ENCODE measurements around the gene MYLIP. TPM values are rescaled to one million over a fixed set of nuclear protein-coding genes. Genes with fewer than 3 reads are reported as not detected.

MYLIP gene
- total and polyA plus RNA-seq, 5 experiments from 2014 or later: 23.1 to 108 (median 72.6) TPM

DNA sequence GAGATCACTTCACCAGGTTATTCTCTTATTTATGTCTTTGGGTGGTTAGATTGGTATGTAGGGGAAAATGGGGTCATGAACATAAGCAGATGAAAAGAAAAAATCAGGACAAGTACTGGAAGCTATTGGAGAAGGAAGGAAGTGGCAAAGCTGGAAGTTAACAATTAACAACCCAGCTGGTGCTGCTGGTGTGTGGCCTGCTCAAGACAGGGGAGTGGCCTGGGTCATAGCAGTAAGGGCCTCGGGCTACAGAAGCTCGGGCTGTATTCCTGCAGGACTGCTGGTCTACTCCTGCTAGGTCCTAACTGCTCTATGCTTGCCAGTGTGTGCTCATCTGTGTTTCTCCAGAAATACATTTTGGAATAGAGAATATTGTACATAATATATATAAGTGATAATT, 19.6 kb downstream of the MYLIP start:
- H3K27ac Mint-ChIP-seq: peak overlapping the region in 6 of 10 donors; percentile 6 to 74 (median 28)
- POLR2A ChIA-PET: interaction anchor here (0.7 kb wide), 1 partner anchor 1825 kb away, joined by 5 read pairs; no protein-coding TSS in a partner anchor
- H3K4me1 Mint-ChIP-seq: peaks cover 28 to 56% (median 43%) of the 10 kb centered on the region in 4 donors
- DNase-seq (no peak), ATAC-seq (no peak)
- peaks cover 45 to 100% (median 93%) of the 10 kb centered on the region in 3 donors for H3K36me3 Mint-ChIP-seq
- peak overlapping the region in 1 of 10 donors; percentile 7 for H3K4me3 Mint-ChIP-seq
- peaks cover 0 to 1% (median 0%) of the 10 kb centered on the region in 9 donors for H3K9me3 Mint-ChIP-seq
- no peaks in the 10 kb centered on the region for H3K27me3 Mint-ChIP-seq

- no peaks in the 10 kb centered on the region for H3K27me3 Mint-ChIP-seq
- DNase-seq (no peak), ATAC-seq (peak in 1 of 2 donors; percentile 26)
- H3K27ac Mint-ChIP-seq: peak overlapping the region in 4 of 10 donors; percentile 3 to 75 (median 45)
- POLR2A ChIA-PET: no interaction called here
- H3K36me3 Mint-ChIP-seq: peaks cover 47 to 97% (median 94%) of the 10 kb centered on the region in 3 donors
- peaks cover 28 to 53% (median 41%) of the 10 kb centered on the region in 4 donors for H3K4me1 Mint-ChIP-seq
- H3K9me3 Mint-ChIP-seq: peaks cover 0 to 4% (median 0%) of the 10 kb centered on the region in 9 donors
- peak overlapping the region in 1 of 10 donors; percentile 5 for H3K4me3 Mint-ChIP-seq
Observed at GRCh38 chr6:16149305-16149704, 20.4 kb downstream of the MYLIP start.

- peaks cover 26 to 53% (median 36%) of the 10 kb centered on the region in 4 donors for H3K4me1 Mint-ChIP-seq
- POLR2A ChIA-PET: no interaction called here
- H3K27me3 Mint-ChIP-seq: no peaks in the 10 kb centered on the region
- peak overlapping the region in 1 of 10 donors; percentile 21 for H3K4me3 Mint-ChIP-seq
- DNase-seq (no peak), ATAC-seq (peak in 1 of 2 donors; percentile 8)
- peak overlapping the region in 5 of 10 donors; percentile 3 to 53 (median 39) for H3K27ac Mint-ChIP-seq
- peaks cover 0 to 11% (median 3%) of the 10 kb centered on the region in 9 donors for H3K9me3 Mint-ChIP-seq
- peaks cover 54 to 97% (median 94%) of the 10 kb centered on the region in 3 donors for H3K36me3 Mint-ChIP-seq
Observed at GRCh38 chr6:16150098-16150497, 21.2 kb downstream of the MYLIP start.

- H3K27ac Mint-ChIP-seq: peak overlapping the region in 1 of 10 donors; percentile 11
- POLR2A ChIA-PET: interaction anchor here (1.0 kb wide), 1 partner anchor 25 kb away, joined by 6 read pairs; the partner anchor contains the start of gene MYLIP
Observed at GRCh38 chr6:16153211-16153820, 24.4 kb downstream of the MYLIP start.

GRCh38 chr6:16154904-16155303, 26.0 kb downstream of the MYLIP start:
- POLR2A ChIA-PET: no interaction called here

More at GRCh38 chr6:16153211-16153820, 24.4 kb downstream of the MYLIP start:
- ATAC-seq (no peak), DNase-seq (no peak)
- H3K4me3 Mint-ChIP-seq: no peak overlapping the region
- peaks cover 54 to 95% (median 83%) of the 10 kb centered on the region in 3 donors for H3K36me3 Mint-ChIP-seq
- H3K27me3 Mint-ChIP-seq: no peaks in the 10 kb centered on the region
- H3K4me1 Mint-ChIP-seq: peaks cover 1 to 23% (median 17%) of the 10 kb centered on the region in 4 donors
- H3K9me3 Mint-ChIP-seq: peaks cover 0 to 39% (median 17%) of the 10 kb centered on the region in 9 donors

DNA sequence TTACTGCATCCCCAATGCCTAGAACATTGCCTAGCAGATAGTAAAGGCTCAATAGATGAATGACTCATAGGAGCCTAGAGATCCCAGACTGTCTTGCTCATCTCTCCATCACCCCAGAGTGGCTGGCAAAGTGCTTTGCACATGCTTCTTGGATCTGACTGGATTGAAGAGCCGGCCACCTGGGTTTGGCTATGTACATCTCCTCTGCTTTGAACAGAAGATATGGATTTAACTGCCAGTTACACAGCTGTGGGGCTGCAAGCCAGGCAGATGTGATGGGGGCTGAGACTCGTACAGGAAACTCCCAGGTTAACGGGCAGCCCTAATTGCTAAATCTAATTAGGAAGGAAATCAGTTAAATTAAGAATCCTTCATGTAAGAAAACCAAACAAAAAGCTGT, 28.6 kb downstream of the MYLIP start:
- POLR2A ChIA-PET: interaction anchor here (0.8 kb wide), 1 partner anchor 26 kb away, joined by 3 read pairs; no protein-coding TSS in a partner anchor

More at GRCh38 chr6:16154904-16155303, 26.0 kb downstream of the MYLIP start:
- ATAC-seq: no peak
- Mint-ChIP-seq H3K4me1 (peaks cover 0 to 10% (median 6%) of the 10 kb centered on the region in 4 donors), H3K9me3 (peaks cover 0 to 41% (median 18%) of the 10 kb centered on the region in 9 donors), H3K36me3 (peaks cover 49 to 86% (median 67%) of the 10 kb centered on the region in 3 donors), H3K27ac (no peak overlapping the region), H3K4me3 (no peak overlapping the region), H3K27me3 (no peaks in the 10 kb centered on the region)
- DNase-seq: no peak

DNA sequence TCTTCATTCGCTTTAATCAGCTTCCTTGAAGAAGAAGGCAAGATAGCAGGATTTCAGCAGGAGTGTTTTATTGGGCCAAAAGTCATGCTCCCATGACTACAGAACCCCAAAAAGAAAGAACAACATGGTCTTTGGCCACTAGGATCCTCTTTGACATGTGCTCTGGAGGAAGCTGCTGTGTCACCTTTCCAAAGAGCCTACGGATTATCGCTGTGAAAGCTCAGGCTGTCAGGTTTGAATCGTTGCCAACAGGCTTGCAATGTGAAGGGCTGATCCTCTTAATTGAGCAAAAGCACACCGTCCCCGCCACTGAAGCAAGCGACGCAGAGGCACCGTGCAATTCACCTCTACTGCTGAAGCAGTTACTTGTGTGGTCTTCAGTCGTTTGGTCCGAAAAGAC, 29.0 kb downstream of the MYLIP start:
- Mint-ChIP-seq H3K27ac (no peak overlapping the region), H3K27me3 (no peaks in the 10 kb centered on the region), H3K4me3 (no peak overlapping the region), H3K9me3 (peaks cover 0 to 41% (median 21%) of the 10 kb centered on the region in 9 donors), H3K36me3 (peaks cover 35 to 57% (median 37%) of the 10 kb centered on the region in 3 donors), H3K4me1 (peaks cover 8 to 17% (median 16%) of the 10 kb centered on the region in 4 donors)
- POLR2A ChIA-PET: interaction anchor here (0.8 kb wide), 1 partner anchor 27 kb away, joined by 3 read pairs; no protein-coding TSS in a partner anchor
- no peak for ATAC-seq
- no peak for DNase-seq

More for the DNA sequence above, 28.6 kb downstream of the MYLIP start:
- no peak for ATAC-seq
- Mint-ChIP-seq H3K36me3 (peaks cover 35 to 61% (median 41%) of the 10 kb centered on the region in 3 donors), H3K4me1 (peaks cover 11 to 15% (median 14%) of the 10 kb centered on the region in 4 donors), H3K27me3 (no peaks in the 10 kb centered on the region), H3K27ac (no peak overlapping the region), H3K4me3 (no peak overlapping the region), H3K9me3 (peaks cover 0 to 41% (median 21%) of the 10 kb centered on the region in 9 donors)
- DNase-seq: no peak

- Mint-ChIP-seq H3K27ac (no peak overlapping the region), H3K4me3 (no peak overlapping the region), H3K9me3 (peaks cover 0 to 41% (median 21%) of the 10 kb centered on the region in 9 donors), H3K4me1 (peaks cover 8 to 26% (median 23%) of the 10 kb centered on the region in 4 donors), H3K27me3 (no peaks in the 10 kb centered on the region), H3K36me3 (peaks cover 28 to 45% (median 35%) of the 10 kb centered on the region in 3 donors)
- POLR2A ChIA-PET: no interaction called here
- no peak for DNase-seq
- no peak for ATAC-seq
Observed at GRCh38 chr6:16158943-16159557, 30.2 kb downstream of the MYLIP start.

DNA sequence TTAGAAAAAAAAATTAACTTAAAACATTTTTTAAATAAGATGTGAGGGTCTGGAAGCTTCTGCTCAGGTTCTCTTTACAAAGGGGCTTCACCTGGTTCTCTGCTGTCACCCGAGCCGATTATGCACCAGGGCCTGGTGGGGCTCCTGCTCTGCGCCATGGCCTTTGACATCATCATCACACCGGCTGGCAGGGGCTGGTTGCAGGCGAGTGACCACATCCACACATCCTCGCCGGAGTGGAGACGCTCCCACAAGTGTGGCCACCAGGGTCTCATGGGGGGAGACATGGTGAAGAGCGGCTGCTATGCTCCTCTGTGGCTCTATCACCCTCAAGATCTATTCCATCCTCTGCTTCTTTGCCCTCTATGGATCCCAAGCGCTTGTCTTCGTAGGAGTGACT, 31.9 kb downstream of the MYLIP start:
- DNase-seq (no peak), ATAC-seq (no peak)
- Mint-ChIP-seq H3K36me3 (peaks cover 14 to 29% (median 20%) of the 10 kb centered on the region in 3 donors), H3K9me3 (peaks cover 0 to 29% (median 12%) of the 10 kb centered on the region in 9 donors), H3K27me3 (no peaks in the 10 kb centered on the region), H3K4me3 (peak overlapping the region in 1 of 10 donors; percentile 41), H3K27ac (no peak overlapping the region), H3K4me1 (peaks cover 8 to 26% (median 23%) of the 10 kb centered on the region in 4 donors)
- POLR2A ChIA-PET: no interaction called here

DNA sequence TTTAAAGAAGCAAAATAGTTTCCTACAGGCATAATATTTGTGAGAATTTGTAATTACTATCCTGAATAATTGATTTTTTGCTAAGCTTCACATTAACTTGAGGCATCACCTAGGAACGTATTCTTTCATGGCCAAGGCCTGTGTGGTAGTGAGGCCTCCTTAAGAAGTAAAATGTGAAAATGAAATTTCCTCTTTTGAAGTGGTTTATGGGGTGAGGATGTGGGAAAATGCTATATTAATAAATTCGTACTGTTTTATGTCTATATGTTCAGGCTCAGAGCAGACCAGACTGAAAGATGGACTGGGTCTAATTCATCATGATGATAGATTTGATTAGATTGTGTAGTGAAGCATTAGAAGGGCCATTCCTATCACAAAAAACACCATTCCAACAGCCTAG, 33.1 kb downstream of the MYLIP start:
- peak in 1 of 2 donors; percentile 23 for ATAC-seq
- Mint-ChIP-seq H3K27me3 (no peaks in the 10 kb centered on the region), H3K27ac (peak overlapping the region in 1 of 10 donors; percentile 51), H3K4me3 (no peak overlapping the region), H3K36me3 (peaks cover 9 to 20% (median 12%) of the 10 kb centered on the region in 3 donors), H3K9me3 (peaks cover 0 to 26% (median 9%) of the 10 kb centered on the region in 9 donors), H3K4me1 (peaks cover 8 to 26% (median 23%) of the 10 kb centered on the region in 4 donors)
- POLR2A ChIA-PET: no interaction called here
- DNase-seq: no peak

DNA sequence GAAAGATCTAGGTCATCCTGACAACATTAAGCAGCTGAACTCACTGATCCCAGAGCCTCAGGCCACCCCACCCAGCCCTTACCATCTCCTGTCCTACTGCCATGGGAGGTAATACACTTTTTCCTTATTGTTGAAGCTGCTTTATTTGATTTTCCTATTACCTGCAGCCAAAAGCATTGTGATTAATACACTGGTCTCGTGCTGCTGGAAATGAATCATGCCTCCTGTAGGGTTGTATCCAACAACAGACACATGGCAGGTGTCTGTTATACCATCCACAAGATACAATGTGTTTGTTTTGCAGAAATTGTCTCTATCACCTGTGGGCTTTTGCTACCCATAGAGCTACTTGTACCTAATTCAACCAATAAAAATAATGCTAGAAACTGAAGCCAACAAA, 34.2 kb downstream of the MYLIP start:
- DNase-seq (no peak), ATAC-seq (no peak)
- Mint-ChIP-seq H3K4me3 (no peak overlapping the region), H3K27ac (no peak overlapping the region), H3K36me3 (peaks cover 2 to 10% (median 6%) of the 10 kb centered on the region in 3 donors), H3K4me1 (peaks cover 9 to 30% (median 28%) of the 10 kb centered on the region in 4 donors), H3K27me3 (no peaks in the 10 kb centered on the region), H3K9me3 (peaks cover 0 to 16% (median 2%) of the 10 kb centered on the region in 9 donors)
- POLR2A ChIA-PET: no interaction called here

DNA sequence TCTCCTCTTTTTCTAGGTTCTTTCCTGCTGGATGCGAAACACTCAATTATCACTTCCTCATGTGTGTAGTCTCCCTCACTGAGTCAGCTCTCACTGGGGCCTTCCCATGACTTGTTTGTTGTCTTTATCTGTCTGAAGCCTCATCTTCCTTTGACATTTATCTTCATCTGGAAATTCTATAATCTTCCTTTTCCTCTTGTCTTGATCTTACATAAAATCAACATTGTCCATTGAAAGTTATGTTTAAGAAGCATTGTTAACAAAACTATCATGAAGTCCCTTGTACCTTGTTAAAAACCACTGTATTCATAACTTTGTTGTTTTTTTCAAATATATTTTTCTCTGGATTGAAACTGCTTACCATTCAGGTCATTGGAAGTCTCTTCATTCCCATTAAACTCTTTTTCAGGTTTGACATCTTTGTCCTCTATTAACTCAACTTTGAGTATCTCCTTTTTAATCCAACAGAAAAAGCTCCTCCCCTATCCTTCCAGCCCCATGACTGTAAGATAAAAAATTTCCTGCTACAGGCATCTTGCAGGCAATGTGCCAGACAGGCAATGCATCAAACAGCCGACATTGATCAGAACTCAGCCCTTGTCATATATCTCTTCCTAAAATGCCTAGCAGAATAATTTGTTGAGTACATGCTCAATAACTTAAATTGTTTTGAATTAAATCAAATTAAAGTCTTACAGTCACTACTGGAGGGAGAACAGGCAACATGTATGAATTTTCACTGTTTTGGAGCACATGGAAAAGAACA, 34.8 kb downstream of the MYLIP start:
- peaks cover 0 to 9% (median 0%) of the 10 kb centered on the region in 9 donors for H3K9me3 Mint-ChIP-seq
- DNase-seq (no peak), ATAC-seq (no peak)
- H3K4me1 Mint-ChIP-seq: peaks cover 12 to 36% (median 34%) of the 10 kb centered on the region in 4 donors
- POLR2A ChIA-PET: no interaction called here
- no peak overlapping the region for H3K27ac Mint-ChIP-seq
- H3K27me3 Mint-ChIP-seq: no peaks in the 10 kb centered on the region
- peaks cover 2 to 4% (median 4%) of the 10 kb centered on the region in 3 donors for H3K36me3 Mint-ChIP-seq
- H3K4me3 Mint-ChIP-seq: no peak overlapping the region
